ENCODE data around the gene MLPH.

MLPH gene

DNA sequence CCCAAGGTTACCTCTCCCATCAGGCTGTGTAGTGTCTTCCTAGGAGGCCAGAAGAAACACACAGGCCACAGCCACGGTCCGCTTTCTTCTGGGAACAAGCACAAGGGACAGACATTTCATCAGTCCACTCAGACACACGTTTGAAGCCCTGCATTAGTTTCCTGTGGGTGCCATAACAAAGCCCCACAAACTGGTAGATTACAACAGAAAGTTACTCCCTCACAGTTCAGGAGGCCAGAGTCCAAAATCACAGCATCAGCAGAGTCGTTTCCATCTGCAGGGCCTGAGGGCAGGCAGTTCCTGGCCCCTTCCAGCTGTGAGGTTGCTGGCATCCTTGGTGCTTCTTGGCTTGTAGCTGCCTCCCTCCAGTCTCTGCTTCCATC lies 70.6 kb downstream of the MLPH start:
- TF ChIP-seq Cebpa-rat (IDR thresholded peaks at IDR 0.05): no peak

DNA sequence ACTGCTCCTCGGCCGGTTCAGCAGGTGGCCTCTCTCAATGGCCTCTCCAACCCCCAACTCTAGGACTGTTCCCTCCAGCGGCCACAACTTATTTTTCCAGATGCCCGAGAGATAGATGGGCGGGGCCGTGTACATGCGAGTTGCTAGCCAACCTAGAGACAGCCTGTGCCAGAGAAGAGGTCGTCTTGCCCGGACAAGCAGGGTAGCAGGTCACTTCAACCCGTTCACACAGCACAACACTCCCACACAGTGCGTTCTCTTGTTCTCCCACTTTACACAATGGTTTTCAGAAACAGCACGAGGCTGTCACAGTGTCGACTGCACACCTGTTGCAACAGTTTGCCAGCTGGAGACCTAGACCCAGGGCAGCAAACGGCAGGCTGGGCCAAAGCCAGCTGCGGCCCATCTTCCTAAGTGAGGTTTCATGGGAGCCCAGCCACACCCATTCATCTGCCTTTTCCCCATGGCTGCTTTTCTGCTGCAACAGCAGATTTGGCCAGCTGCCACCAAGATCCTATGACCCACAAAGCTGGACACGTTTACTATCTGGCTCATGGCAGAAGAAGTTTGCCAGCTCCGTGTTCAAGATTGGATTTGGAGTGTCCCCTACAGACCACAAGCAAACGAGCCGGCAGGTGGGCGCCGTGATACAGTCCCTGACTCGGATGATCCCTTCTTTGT lies 72.0 kb downstream of the MLPH start:
- no peak overlapping the region for H3K9ac ChIP-seq
- H3K4me1 ChIP-seq: peaks cover 8% of the 10 kb centered on the region
- H3K4me2 ChIP-seq: peak overlapping the region; percentile 28; the same call in 1 of the 2 replicates
- no peak for TF ChIP-seq Cebpa-rat (IDR thresholded peaks at IDR 0.05)
- no peak overlapping the region for H3K4me3 ChIP-seq
- peaks cover 23% of the 10 kb centered on the region for H3K9me3 ChIP-seq
- H3K27ac ChIP-seq: no peak overlapping the region
- H3K36me3 ChIP-seq: no peaks in the 10 kb centered on the region
- H3K27me3 ChIP-seq: no peaks in the 10 kb centered on the region
- no peaks in the 10 kb centered on the region for H4K20me1 ChIP-seq

More for the DNA sequence above, 70.6 kb downstream of the MLPH start:
- no peaks in the 10 kb centered on the region for H4K20me1 ChIP-seq
- no peak overlapping the region for H3K27ac ChIP-seq
- H3K9ac ChIP-seq: no peak overlapping the region
- no peaks in the 10 kb centered on the region for H3K27me3 ChIP-seq
- no peak overlapping the region for H3K4me3 ChIP-seq
- peaks cover 8% of the 10 kb centered on the region for H3K4me1 ChIP-seq
- no peaks in the 10 kb centered on the region for H3K36me3 ChIP-seq
- H3K9me3 ChIP-seq: peaks cover 38% of the 10 kb centered on the region
- H3K4me2 ChIP-seq: no peak overlapping the region

DNA sequence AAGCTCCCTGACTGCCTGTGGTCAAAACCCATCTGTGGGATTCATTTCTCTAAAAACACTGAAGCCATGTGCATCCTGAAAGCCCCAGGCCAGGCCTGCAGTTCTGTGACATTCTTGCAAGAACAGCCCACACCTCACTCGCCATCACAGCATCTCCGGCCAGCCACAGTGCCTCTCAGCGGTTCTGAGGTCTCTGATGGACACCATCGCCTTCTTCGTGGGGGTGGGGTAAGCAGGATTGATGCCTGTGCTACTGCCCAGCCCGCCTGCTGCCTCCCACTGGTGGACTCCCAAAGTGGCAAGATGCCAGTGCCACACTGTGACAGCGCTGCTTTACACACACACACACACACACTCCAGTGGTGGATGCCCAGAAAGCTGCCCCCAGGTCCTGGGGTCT lies 74.2 kb downstream of the MLPH start:
- H3K9me3 ChIP-seq: peaks cover 2% of the 10 kb centered on the region
- H3K4me3 ChIP-seq: no peak overlapping the region
- H3K4me2 ChIP-seq: no peak overlapping the region
- H3K27me3 ChIP-seq: no peaks in the 10 kb centered on the region
- no peaks in the 10 kb centered on the region for H3K36me3 ChIP-seq
- no peak overlapping the region for H3K9ac ChIP-seq
- TF ChIP-seq Cebpa-rat (IDR thresholded peaks at IDR 0.05): no peak
- no peak overlapping the region for H3K27ac ChIP-seq
- peaks cover 8% of the 10 kb centered on the region for H3K4me1 ChIP-seq
- no peaks in the 10 kb centered on the region for H4K20me1 ChIP-seq

DNA sequence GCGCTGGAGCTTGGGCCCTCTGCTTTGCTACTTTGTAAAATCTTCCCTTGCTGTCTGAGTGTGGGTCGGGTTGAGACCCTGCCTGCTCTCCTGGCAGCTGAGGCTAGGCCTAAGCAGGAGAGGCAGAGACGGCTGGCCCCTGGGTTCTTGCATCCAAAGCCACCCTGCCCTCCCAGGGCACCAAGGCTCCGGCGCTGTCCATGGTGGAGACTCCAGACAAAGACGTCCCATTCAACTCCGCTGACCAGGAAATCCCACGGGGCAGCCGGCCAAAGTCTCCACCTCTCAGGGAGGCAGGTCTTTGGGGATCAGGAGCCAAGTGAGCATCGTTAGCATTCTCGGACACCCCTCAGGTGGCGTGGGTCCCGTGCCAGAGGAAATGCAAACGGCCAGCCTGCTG lies 76.8 kb downstream of the MLPH start:
- H3K4me2 ChIP-seq: no peak overlapping the region
- no peaks in the 10 kb centered on the region for H3K9me3 ChIP-seq
- peaks cover 17% of the 10 kb centered on the region for H3K4me1 ChIP-seq
- H3K27me3 ChIP-seq: no peaks in the 10 kb centered on the region
- H4K20me1 ChIP-seq: no peaks in the 10 kb centered on the region
- no peak overlapping the region for H3K27ac ChIP-seq
- TF ChIP-seq Cebpa-rat (IDR thresholded peaks at IDR 0.05): no peak
- H3K9ac ChIP-seq: no peak overlapping the region
- H3K4me3 ChIP-seq: no peak overlapping the region
- H3K36me3 ChIP-seq: no peaks in the 10 kb centered on the region

DNA sequence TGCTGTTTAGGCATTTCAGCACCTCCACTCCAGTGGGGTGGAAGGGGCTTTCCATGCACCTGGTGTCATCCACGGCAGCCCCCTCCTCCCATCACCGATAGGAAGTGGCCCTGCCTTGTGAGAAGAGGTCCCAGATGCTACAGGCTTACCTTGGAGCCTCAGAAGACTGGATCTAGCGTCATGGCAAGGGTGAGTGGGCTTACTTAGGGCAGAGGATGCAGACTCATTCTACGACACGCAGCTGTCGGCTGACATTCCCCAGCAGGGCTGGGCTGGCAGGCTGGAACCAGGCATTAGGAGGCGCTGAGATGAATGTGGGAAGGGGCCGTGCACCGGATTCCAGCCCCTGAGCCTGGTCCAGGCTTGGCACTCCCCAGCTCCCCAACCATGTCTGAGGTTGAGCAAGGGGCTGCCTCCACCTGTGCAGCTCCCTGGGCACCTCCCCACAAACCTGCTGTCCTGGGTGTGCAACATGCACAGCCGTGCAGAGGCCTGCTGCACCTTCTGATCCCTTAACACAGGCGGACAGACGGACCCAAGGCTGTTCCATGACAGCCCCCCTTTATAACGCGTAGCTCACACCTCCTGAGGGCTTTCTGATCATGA lies 77.6 kb downstream of the MLPH start:
- TF ChIP-seq Cebpa-rat (IDR thresholded peaks at IDR 0.05): no peak
- no peaks in the 10 kb centered on the region for H3K27me3 ChIP-seq
- H3K9me3 ChIP-seq: no peaks in the 10 kb centered on the region
- H3K4me3 ChIP-seq: no peak overlapping the region
- H3K36me3 ChIP-seq: no peaks in the 10 kb centered on the region
- peaks cover 10% of the 10 kb centered on the region for H3K4me1 ChIP-seq
- H3K27ac ChIP-seq: no peak overlapping the region
- no peaks in the 10 kb centered on the region for H4K20me1 ChIP-seq
- no peak overlapping the region for H3K4me2 ChIP-seq
- H3K9ac ChIP-seq: no peak overlapping the region

DNA sequence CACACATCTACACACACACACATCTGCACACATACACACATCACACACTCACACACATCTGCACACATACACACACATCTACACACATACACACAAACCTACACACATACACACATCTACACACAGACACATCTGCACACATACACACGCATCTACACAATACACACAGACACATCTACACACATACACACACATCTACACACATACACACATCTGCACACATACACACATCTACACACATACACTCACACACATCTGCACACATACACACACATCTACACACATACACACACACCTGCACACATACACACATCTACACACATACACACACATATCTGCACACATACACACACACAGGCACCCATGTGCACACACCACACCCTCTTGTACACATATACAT lies 78.9 kb downstream of the MLPH start:
- H3K27ac ChIP-seq: no peak overlapping the region
- no peaks in the 10 kb centered on the region for H3K36me3 ChIP-seq
- H3K9me3 ChIP-seq: no peaks in the 10 kb centered on the region
- H3K4me3 ChIP-seq: no peak overlapping the region
- no peak for TF ChIP-seq Cebpa-rat (IDR thresholded peaks at IDR 0.05)
- H3K4me2 ChIP-seq: no peak overlapping the region
- H3K4me1 ChIP-seq: peaks cover 12% of the 10 kb centered on the region
- H3K27me3 ChIP-seq: no peaks in the 10 kb centered on the region
- no peak overlapping the region for H3K9ac ChIP-seq
- no peaks in the 10 kb centered on the region for H4K20me1 ChIP-seq

DNA sequence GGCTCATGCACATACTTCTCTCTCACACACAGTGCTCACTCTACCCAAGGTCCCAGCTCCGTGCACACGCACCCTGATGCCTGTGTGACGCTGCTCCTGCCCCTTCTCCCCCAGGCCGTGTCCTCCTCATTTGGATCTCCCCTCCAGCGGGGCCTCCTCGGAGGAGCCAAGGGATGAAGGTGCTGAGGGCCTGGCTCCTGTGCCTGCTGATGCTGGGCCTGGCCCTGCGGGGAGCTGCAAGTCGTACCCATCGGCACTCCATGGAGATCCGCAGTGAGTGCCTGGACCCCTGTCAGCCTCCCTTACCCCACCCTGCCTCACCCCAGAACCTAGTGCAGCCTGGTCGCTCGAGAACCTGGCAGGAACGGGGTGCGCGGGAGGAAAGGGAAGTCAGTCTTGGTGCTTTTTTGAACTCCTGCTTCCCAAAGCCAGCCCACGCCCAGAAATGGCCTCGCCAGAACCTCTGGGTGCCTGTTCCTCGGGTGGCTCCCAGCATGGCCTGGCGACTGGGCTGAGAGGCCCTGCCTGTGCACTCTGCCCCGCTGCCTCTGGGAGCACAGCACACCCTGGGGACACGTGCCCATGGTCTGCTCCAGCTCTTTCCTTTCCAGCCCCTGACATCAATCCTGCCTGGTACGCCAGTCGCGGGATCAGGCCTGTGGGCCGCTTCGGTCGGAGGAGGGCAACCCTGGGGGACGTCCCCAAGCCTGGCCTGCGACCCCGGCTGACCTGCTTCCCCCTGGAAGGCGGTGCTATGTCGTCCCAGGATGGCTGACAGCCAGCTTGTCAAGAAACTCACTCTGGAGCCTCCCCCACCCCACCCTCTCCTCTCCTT lies 79.6 kb downstream of the MLPH start, which contains the start of gene PRLH:
TSS of gene PRLH (plus strand) at position 174 of the 835 bp plus-strand sequence. CDS start at position 174, 0 bp downstream.
- peaks cover 19% of the 10 kb centered on the region for H3K4me1 ChIP-seq
- TF ChIP-seq Cebpa-rat (IDR thresholded peaks at IDR 0.05): no peak
- H3K36me3 ChIP-seq: no peaks in the 10 kb centered on the region
- no peaks in the 10 kb centered on the region for H3K27me3 ChIP-seq
- no peaks in the 10 kb centered on the region for H4K20me1 ChIP-seq
- H3K4me2 ChIP-seq: peak within 1 kb of the TSS; percentile 39
- H3K9me3 ChIP-seq: no peaks in the 10 kb centered on the region
- H3K9ac ChIP-seq: no peak within 1 kb of the TSS
- no peak within 1 kb of the TSS for H3K4me3 ChIP-seq
- H3K27ac ChIP-seq: peak within 1 kb of the TSS; percentile 2; the same call in 1 of the 2 replicates

DNA sequence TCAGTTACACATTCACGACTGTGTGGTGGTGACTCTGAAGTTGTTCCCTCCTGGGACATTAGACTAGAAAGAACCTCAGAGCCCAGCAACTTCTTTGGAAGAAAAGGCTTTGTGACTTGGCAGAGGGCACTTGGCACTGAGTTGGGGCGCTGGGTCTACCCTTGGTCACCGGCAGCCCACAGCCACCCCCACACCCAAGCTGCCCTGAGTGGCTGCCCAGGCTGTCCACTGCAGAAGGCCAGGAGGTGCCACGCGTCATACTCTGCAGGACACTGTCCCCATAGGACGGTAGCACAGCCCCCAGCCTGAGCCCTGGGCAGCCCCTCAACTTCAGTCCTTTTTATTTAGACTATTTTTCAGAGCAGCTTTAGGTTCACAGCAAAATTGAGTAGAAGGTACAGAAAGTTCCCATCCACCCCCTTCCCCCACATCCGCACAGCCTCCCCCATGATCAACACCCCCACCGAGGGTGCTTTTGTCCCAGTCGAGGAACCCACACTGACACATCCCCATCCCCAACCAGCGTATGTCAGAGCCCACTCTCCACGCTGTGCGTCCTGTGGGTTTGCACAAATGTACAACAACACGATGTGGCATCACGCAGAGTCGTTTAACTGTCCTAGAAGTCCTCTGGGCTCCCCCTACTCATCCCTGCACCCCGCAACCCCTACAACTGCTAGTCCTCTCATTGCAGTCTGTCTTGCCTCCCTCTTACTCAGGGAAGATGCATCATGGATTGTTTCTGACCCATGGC lies 80.4 kb downstream of the MLPH start:
- Histone ChIP-seq H3K4me2 (peak overlapping the region; percentile 39), H3K27ac (no peak overlapping the region; the same call in 1 of the 2 replicates), H3K4me3 (no peak overlapping the region), H3K9me3 (no peaks in the 10 kb centered on the region), H3K27me3 (no peaks in the 10 kb centered on the region), H4K20me1 (no peaks in the 10 kb centered on the region), H3K9ac (no peak overlapping the region), H3K36me3 (0 out of 2 replicates have a peak, but pooled peaks cover under 1% of the 10 kb centered on the region), H3K4me1 (peaks cover 26% of the 10 kb centered on the region)
- TF ChIP-seq Cebpa-rat (IDR thresholded peaks at IDR 0.05): no peak

DNA sequence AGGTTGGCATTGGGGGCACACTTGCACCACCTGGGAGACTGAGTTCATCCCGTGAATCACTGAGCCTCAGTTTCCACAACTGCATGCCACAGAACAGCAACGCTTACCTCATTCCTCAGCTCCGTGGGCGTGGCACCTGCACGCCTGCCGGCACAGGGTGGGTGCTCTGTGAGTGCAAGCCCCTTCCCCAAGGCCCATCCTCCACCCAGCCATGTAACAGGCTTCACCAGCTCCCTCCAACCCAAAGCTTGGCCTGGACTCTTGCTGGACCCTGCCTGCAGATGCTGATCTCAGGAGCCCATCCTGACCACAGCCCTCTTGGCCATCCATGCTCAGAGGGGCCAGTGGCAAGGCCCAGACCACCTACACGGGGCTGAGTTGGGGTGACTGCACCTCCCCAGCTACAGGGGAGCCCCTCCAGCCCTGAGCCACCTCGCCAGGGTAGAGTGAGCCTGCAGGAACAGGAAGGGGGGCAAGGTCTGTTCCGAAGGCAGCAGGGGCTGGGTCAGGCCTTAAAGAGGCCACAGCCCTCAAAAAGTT lies 81.1 kb downstream of the MLPH start:
- H3K4me2 ChIP-seq: no peak overlapping the region
- no peak for TF ChIP-seq Cebpa-rat (IDR thresholded peaks at IDR 0.05)

More for the DNA sequence above, 81.1 kb downstream of the MLPH start:
- H3K27me3 ChIP-seq: no peaks in the 10 kb centered on the region
- no peak overlapping the region for H3K9ac ChIP-seq
- H3K36me3 ChIP-seq: 0 out of 2 replicates have a peak, but pooled peaks cover 7% of the 10 kb centered on the region
- peaks cover 31% of the 10 kb centered on the region for H3K4me1 ChIP-seq
- H3K9me3 ChIP-seq: no peaks in the 10 kb centered on the region
- H4K20me1 ChIP-seq: 0 out of 2 replicates have a peak, but pooled peaks cover under 1% of the 10 kb centered on the region
- H3K4me3 ChIP-seq: no peak overlapping the region
- no peak overlapping the region for H3K27ac ChIP-seq
